CD4-positive, alpha-beta T cell treated with Interleukin-4 for 4 hours (primary cell): ENCODE measurements around the gene DAD1.

Experiments used
- DNase-seq: peaks from one replicate; pipeline ENCODE4 v3.0.0-alpha.2; 2020

The DAD1 gene

GRCh38 chr14:22535126-22535525, 53.9 kb downstream of the DAD1 start:
- no peak for DNase-seq

- no peak for DNase-seq
These were observed 54.5 kb downstream of the DAD1 start for GRCh38 chr14:22534547-22534946.

GRCh38 chr14:22533739-22534359, 55.2 kb downstream of the DAD1 start:
- no peak for DNase-seq

GRCh38 chr14:22533057-22533704, 55.8 kb downstream of the DAD1 start:
- DNase-seq, result peak; percentile 50

GRCh38 chr14:22532345-22533056, 56.5 kb downstream of the DAD1 start:
- no peak for DNase-seq

GRCh38 chr14:22531451-22532344, 57.3 kb downstream of the DAD1 start:
- no peak for DNase-seq

- DNase-seq, result no peak
These were observed 58.9 kb downstream of the DAD1 start for GRCh38 chr14:22530127-22530526.

- no peak for DNase-seq
These were observed 62.3 kb downstream of the DAD1 start for GRCh38 chr14:22526744-22527143.

- DNase-seq, result no peak
These were observed 62.8 kb downstream of the DAD1 start for GRCh38 chr14:22526218-22526617.

GRCh38 chr14:22524784-22525161, 64.3 kb downstream of the DAD1 start:
- no peak for DNase-seq

GRCh38 chr14:22524115-22524783, 64.8 kb downstream of the DAD1 start:
- DNase-seq, result peak; percentile 55

- DNase-seq, result no peak
These were observed 65.7 kb downstream of the DAD1 start for GRCh38 chr14:22523283-22523682.

GRCh38 chr14:22522466-22522957, 66.5 kb downstream of the DAD1 start:
- DNase-seq, result peak; percentile 58

- no peak for DNase-seq
These were observed 67.4 kb downstream of the DAD1 start for GRCh38 chr14:22521449-22522239.

- DNase-seq, result no peak
These were observed 68.2 kb downstream of the DAD1 start for GRCh38 chr14:22520796-22521195.

GRCh38 chr14:22519877-22520685, 68.9 kb downstream of the DAD1 start:
- no peak for DNase-seq

GRCh38 chr14:22518073-22518472, 71.0 kb downstream of the DAD1 start:
- no peak for DNase-seq

GRCh38 chr14:22517117-22517720, 71.8 kb downstream of the DAD1 start:
- no peak for DNase-seq

GRCh38 chr14:22515929-22516328, 73.1 kb downstream of the DAD1 start:
- no peak for DNase-seq
